Subcutaneous abdominal adipose tissue (tissue), 5 donors: ENCODE results near the gene PBX1.

Experiments
- H3K27ac ChIP-seq: one replicate; pipeline ENCODE4 v1.7.0; 2013; ENCODE audit warnings: low read depth, mild to moderate bottlenecking, inconsistent platforms, low read length, moderate library complexity
- H3K27me3 ChIP-seq, 5 donors: one replicate each; pipeline ENCODE4 v1.7.0; 2013; ENCODE audit warnings: low read length in 5 of 5, inconsistent platforms in 1 of 5; ENCODE audit not compliant: control insufficient read depth in 5 of 5, insufficient read depth in 4 of 5
- H3K36me3 ChIP-seq, 5 donors: one replicate each; pipeline ENCODE4 v1.7.0; 2013; ENCODE audit warnings: low read length in 5 of 5; ENCODE audit not compliant: control insufficient read depth in 5 of 5, insufficient read depth in 5 of 5
- H3K4me1 ChIP-seq, 5 donors: one replicate each; pipeline ENCODE4 v1.7.0; 2013; ENCODE audit warnings: low read length in 5 of 5, mild to moderate bottlenecking in 3 of 5, moderate library complexity in 1 of 5; ENCODE audit not compliant: control insufficient read depth in 5 of 5, insufficient read depth in 5 of 5
- H3K4me3 ChIP-seq, 5 donors: one replicate each; pipeline ENCODE4 v1.7.0; 2013; ENCODE audit warnings: low read length in 5 of 5, low read depth in 1 of 5
- H3K9ac ChIP-seq, 5 donors: one replicate each; pipeline ENCODE4 v1.7.0; 2013; ENCODE audit warnings: low read length in 5 of 5, mild to moderate bottlenecking in 4 of 5, moderate library complexity in 3 of 5
- H3K9me3 ChIP-seq, 5 donors: one replicate each; pipeline ENCODE4 v1.7.0; 2013; ENCODE audit warnings: low read length in 5 of 5; ENCODE audit not compliant: control insufficient read depth in 5 of 5
- donor health status: healthy.
- donor health status: healthy.
- donor health status: healthy.
- donor health status: healthy.
- donor health status: healthy.

Gene PBX1

DNA sequence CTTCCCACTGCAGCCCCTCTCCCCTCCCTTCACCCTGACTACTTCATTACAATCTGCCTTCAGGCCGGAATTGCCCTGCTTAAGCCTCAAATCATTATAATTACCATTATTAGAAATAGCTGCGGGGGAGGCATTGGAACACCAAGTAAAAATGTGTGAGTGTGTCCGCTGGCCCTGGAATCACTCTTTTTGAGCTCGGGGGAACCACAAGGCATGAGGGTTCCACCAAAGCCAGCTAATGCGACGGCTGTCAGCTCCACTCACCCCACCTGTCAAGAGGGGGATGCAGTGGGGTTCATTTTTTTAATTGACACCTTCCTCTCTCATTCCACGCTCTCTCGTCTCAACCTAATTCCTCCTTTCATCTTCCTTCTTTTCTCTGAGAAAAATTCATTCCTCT, 177.2 kb downstream of the PBX1 start:
- H3K4me1 ChIP-seq, result no peaks in the 10 kb centered on the region
- H3K27me3 ChIP-seq, result no peaks in the 10 kb centered on the region
- H3K9me3 ChIP-seq, result no peaks in the 10 kb centered on the region
- no peak overlapping the region for H3K4me3 ChIP-seq
- H3K36me3 ChIP-seq, result peaks cover 0 to 3% (median 0%) of the 10 kb centered on the region in 5 donors
- no peak overlapping the region for H3K27ac ChIP-seq
- no peak overlapping the region for H3K9ac ChIP-seq

- no peak overlapping the region for H3K4me3 ChIP-seq
- H3K9ac ChIP-seq, result no peak overlapping the region
- no peak overlapping the region for H3K27ac ChIP-seq
- H3K36me3 ChIP-seq, result no peaks in the 10 kb centered on the region
- H3K27me3 ChIP-seq, result no peaks in the 10 kb centered on the region
- H3K4me1 ChIP-seq, result no peaks in the 10 kb centered on the region
- no peaks in the 10 kb centered on the region for H3K9me3 ChIP-seq
Measured at GRCh38 chr1:164739189-164739588, 180.2 kb downstream of the PBX1 start.

GRCh38 chr1:164740000-164740526, 181.1 kb downstream of the PBX1 start:
- no peak overlapping the region for H3K27ac ChIP-seq

DNA sequence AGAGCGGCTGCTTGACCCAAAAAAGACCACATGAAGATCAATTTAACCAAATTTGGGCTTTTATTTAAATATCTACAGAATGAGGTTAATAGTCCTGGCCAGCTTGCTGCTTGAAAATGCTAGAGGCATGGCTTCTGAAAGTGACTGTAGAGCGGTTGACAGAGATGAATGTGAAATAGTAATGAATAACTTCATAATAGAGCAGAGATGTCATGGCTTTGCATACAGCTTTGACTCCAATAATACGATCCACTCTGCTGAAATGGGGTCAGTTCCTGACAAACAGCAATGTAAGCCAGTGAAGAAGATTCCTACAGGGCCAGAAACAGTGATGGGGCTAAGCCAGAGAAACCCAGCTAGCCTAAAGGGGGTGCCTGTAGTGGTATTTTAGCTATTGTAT, 183.8 kb downstream of the PBX1 start:
- Histone ChIP-seq H3K9ac (no peak overlapping the region), H3K4me3 (no peak overlapping the region), H3K9me3 (no peaks in the 10 kb centered on the region), H3K27me3 (no peaks in the 10 kb centered on the region), H3K4me1 (peaks cover 0 to 4% (median under 1%) of the 10 kb centered on the region in 5 donors), H3K27ac (no peak overlapping the region), H3K36me3 (no peaks in the 10 kb centered on the region)

More at GRCh38 chr1:164740000-164740526, 181.1 kb downstream of the PBX1 start:
- Histone ChIP-seq H3K4me3 (no peak overlapping the region), H3K27me3 (no peaks in the 10 kb centered on the region), H3K9ac (no peak overlapping the region), H3K9me3 (no peaks in the 10 kb centered on the region), H3K4me1 (no peaks in the 10 kb centered on the region), H3K36me3 (no peaks in the 10 kb centered on the region)

DNA sequence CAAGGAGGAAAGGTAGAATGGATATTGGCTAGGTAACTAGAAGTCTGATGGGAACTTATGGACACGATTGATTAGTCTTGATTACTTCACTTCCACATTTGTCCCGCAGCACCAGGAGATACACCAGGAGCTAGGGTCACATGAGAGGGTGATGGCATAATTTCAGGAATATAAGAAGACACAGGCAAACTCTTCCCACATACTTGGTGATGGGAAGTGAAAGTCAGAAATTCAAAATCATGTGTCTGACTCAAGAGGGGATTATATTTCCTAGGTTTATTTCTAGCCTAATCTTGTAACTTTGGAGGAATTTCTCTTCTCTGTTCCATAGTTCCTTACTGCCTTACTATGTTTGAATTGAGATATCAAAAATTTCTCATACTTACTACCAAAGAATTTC, 185.0 kb downstream of the PBX1 start:
- no peak overlapping the region for H3K27ac ChIP-seq
- H3K27me3 ChIP-seq, result no peaks in the 10 kb centered on the region
- no peaks in the 10 kb centered on the region for H3K36me3 ChIP-seq
- H3K9ac ChIP-seq, result no peak overlapping the region
- H3K4me1 ChIP-seq, result peaks cover 0 to 15% (median 9%) of the 10 kb centered on the region in 5 donors
- no peaks in the 10 kb centered on the region for H3K9me3 ChIP-seq
- H3K4me3 ChIP-seq, result no peak overlapping the region

DNA sequence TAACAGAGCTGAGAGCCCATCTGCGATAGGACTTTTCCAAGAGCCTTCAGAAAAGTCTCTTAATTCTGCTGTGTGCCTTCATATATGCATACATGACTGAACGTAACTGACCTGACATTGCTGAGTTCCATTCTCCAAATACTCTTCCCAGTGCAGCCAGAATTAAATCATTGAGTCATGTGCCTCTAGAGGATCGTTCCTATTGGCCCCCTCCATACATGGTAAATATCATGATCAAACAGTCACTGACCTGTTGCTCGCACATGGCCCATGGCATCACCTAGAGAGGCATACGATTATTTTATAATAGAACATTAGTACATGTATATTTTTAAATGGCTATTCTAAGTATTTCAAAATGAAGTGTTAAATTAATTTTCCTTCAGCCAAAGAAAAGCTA, 186.8 kb downstream of the PBX1 start:
- H3K27ac ChIP-seq, result no peak overlapping the region

DNA sequence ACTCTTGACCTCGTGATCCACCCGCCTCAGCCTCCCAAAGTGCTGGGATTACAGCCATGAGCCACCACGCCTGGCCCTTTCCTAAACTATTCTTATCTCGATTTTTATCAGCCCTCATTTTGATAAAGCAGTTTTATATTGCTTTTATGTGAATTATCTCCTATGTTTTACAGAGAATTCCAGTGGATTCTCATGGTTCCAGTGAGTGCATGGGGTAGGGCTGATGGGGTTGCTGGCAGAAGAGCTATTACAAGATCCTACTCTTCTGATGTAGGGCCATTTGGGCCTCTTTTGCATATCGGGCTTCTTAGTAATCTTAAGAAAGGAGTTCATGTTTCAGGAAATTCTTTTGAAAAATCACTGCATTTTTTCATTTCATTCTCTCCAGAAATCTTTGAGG, 187.6 kb downstream of the PBX1 start:
- Histone ChIP-seq H3K36me3 (no peaks in the 10 kb centered on the region), H3K27me3 (no peaks in the 10 kb centered on the region), H3K9me3 (no peaks in the 10 kb centered on the region), H3K4me3 (no peak overlapping the region), H3K4me1 (peaks cover 0 to 15% (median 9%) of the 10 kb centered on the region in 5 donors), H3K9ac (no peak overlapping the region), H3K27ac (no peak overlapping the region)

More for the DNA sequence above, 186.8 kb downstream of the PBX1 start:
- Histone ChIP-seq H3K9ac (no peak overlapping the region), H3K27me3 (no peaks in the 10 kb centered on the region), H3K4me3 (no peak overlapping the region), H3K4me1 (peaks cover 0 to 15% (median 9%) of the 10 kb centered on the region in 5 donors), H3K36me3 (no peaks in the 10 kb centered on the region), H3K9me3 (no peaks in the 10 kb centered on the region)

DNA sequence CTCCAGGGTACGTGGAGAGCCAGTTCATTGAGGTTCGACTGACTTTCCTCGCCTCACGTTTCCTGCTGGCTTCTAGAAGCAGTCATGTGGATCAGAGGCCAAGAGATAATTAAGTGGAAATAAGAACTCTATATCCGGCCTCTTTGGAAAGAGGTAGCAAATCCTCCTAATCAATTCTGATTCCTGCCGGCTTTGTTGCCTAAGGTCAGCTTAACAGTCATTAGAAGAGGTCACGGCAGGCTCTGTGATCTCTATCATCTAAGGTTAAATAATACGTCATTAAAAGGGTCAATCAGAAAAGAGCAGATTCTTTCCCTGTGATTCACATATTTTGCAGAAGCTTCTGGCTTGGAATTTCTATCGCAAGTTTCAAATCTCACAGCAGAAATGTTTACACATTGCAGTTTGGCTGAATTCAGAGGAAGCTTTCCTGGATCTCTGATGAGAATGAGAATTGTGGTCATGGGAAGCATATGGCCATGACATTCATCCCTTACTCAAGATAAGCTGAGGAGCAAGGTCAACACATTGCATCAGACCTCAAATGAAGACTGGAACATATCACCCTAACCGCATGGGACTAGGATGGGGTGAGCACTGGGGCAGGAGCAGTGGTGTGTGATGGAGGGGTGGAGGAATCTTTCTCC, 189.4 kb downstream of the PBX1 start:
- Histone ChIP-seq H3K4me1 (peaks cover 0 to 16% (median 11%) of the 10 kb centered on the region in 5 donors), H3K27me3 (no peaks in the 10 kb centered on the region), H3K4me3 (no peak overlapping the region), H3K27ac (peak overlapping the region; percentile 43), H3K9me3 (no peaks in the 10 kb centered on the region), H3K36me3 (no peaks in the 10 kb centered on the region), H3K9ac (no peak overlapping the region)

DNA sequence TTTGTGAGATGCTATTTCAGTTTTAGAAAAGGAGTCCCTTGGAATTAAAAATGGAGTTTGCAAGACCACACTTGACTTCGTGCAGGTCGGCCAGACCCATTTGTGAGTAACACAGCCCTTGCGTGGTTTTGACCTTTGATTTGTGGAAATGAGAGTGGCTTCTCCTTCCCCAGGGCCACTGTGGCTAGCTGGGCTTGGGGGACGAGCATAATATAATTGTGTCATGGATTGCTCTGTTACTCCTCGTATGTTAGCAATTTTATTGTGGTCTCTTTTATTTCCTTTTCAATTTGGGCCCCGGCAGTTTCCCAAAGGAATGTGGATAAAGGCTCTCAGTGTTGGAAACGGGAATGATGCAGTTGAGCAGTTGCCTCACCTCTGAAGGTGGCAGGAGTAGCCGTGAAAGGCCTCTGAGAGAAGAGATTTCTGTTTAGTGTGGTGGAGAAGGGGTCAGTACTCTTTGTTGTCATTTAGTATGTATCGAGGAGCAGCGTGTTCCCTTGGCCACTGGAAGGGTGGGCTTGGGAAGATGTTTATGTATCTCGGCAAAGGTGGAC, 194.6 kb downstream of the PBX1 start:
- H3K4me1 ChIP-seq, result peaks cover 4 to 27% (median 18%) of the 10 kb centered on the region in 5 donors
- H3K9me3 ChIP-seq, result no peaks in the 10 kb centered on the region
- no peaks in the 10 kb centered on the region for H3K36me3 ChIP-seq
- peak overlapping the region in 3 of 5 donors; percentile 23 to 72 (median 65) for H3K9ac ChIP-seq
- peak overlapping the region; percentile 27 to 70 (median 53) for H3K4me3 ChIP-seq
- no peaks in the 10 kb centered on the region for H3K27me3 ChIP-seq
- peak overlapping the region; percentile 69 for H3K27ac ChIP-seq

DNA sequence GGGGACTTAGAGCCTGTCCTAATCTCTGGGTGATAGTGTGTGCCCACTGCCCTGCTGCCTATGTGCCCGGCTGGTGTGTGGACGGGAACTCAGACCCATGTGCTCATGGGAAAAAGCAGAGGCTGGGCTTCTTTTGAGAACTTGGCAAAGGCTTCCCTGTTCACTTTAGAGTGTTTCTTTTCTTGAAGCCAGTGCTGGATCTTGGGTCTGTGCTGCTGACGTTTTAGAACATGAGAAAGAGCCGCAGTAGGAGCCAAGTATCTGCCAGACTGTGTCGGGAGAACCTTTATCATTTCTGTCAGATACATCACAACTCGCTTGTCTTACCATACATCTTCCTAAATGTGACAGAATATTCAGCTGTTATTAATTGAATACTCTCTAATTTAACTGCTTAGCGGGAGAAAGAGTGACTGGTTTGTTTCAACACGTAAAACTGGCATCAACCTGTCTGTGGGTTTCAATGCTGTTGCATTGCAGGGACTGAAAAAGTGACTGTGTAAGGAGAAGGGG, 195.2 kb downstream of the PBX1 start:
- Histone ChIP-seq H3K9me3 (no peaks in the 10 kb centered on the region), H3K9ac (peak overlapping the region in 4 of 5 donors; percentile 23 to 72 (median 44)), H3K36me3 (no peaks in the 10 kb centered on the region), H3K4me1 (peaks cover 4 to 25% (median 16%) of the 10 kb centered on the region in 5 donors), H3K27ac (peak overlapping the region; percentile 69), H3K27me3 (no peaks in the 10 kb centered on the region), H3K4me3 (peak overlapping the region; percentile 27 to 70 (median 53))
